K562 (cell line): ENCODE measurements around the gene PTPN14. TPM values are rescaled to one million over a fixed set of nuclear protein-coding genes. Genes with fewer than 3 reads are reported as not detected.

Source experiments
- ATAC-seq: fragments of 200-7000 bp; cut with Tn5 transposase; 3 replicates; pipeline ENCODE4 v1.9.1; 2020; ENCODE audit warnings: moderate library complexity
- BruUV-seq: library from RNA; stranded (reverse); fragments of 400-500 nt; replicated peaks from 2 replicates; lab custom pipeline; 2021; lab: Mats Ljungman, UMichigan
- CTCF ChIA-PET: fragments of 300-600 bp; formaldehyde crosslinking; extraction: SDS; loops from one replicate; lab custom pipeline; 2021; ENCODE audit warnings: low intra/inter-chr PET ratio; lab: Yijun Ruan, JAX
- POLR2A ChIA-PET: fragments of 300-600, 350-650 bp; sonication (Branson Sonifier 250); formaldehyde crosslinking; extraction: SDS; loops from one replicate; lab custom pipeline; 2021; ENCODE audit warnings: antibody characterized with exemption, inconsistent platforms; lab: Yijun Ruan, JAX
- DNase-seq, 4 experiments: peaks; one replicate each; pipeline versions ENCODE4 v3.0.0 to v3.0.0-alpha.2; 2011 to 2018; ENCODE audit warnings: low spot score in 3 of 4, mixed read lengths in 3 of 4; ENCODE audit errors: extremely low read depth in 1 of 4
- FAIRE-seq: peaks from 2 replicates; lab custom pipeline; 2011; peaks lifted over from hg19 to GRCh38; lab: Jason Lieb, UNC
- H2AFZ ChIP-seq: 2 replicates; pipeline ENCODE4 v1.6.0; 2011; ENCODE audit warnings: low read depth, low read length, control low read depth, inconsistent platforms
- H3K27ac ChIP-seq: fragments of 200-600 bp; 3 replicates; pipeline ENCODE4 v1.8.0; 2011; ENCODE audit warnings: low read depth, mild to moderate bottlenecking, control low read depth, inconsistent platforms, low read length, moderate library complexity, mixed read lengths; ENCODE audit errors: extremely low read depth
- H3K27me3 ChIP-seq, 2 experiments: fragments of 300-600 bp in 1 of 2; 2 replicates in 1 of 2; 3 replicates in 1 of 2; pipeline versions ENCODE4 v1.6.0 to v1.8.0; 2011; ENCODE audit warnings: inconsistent platforms in 2 of 2, low read length in 2 of 2, mild to moderate bottlenecking in 1 of 2, mixed read lengths in 1 of 2, moderate library complexity in 1 of 2; ENCODE audit not compliant: control insufficient read depth in 2 of 2, insufficient read depth in 2 of 2
- H3K36me3 ChIP-seq: fragments of 300-600 bp; 3 replicates; pipeline ENCODE4 v1.8.0; 2011; ENCODE audit warnings: mild to moderate bottlenecking, low read length, inconsistent platforms; ENCODE audit not compliant: control insufficient read depth, insufficient read depth
- H3K4me1 ChIP-seq, 2 experiments: fragments of 200-600 bp in 1 of 2; replicated peaks in 1 of 2; 2 replicates in 1 of 2; 3 replicates in 1 of 2; pipeline versions ENCODE4 v1.5.1 to v1.8.0; 2011; ENCODE audit warnings: inconsistent platforms in 2 of 2, low read length in 2 of 2, mild to moderate bottlenecking in 1 of 2, mixed read lengths in 1 of 2, moderate library complexity in 1 of 2; ENCODE audit not compliant: control insufficient read depth in 2 of 2, insufficient read depth in 2 of 2
- H3K4me2 ChIP-seq: 2 replicates; pipeline ENCODE4 v1.6.1; 2011; ENCODE audit warnings: low read length, control low read depth, inconsistent platforms, mixed read lengths; ENCODE audit not compliant: insufficient read depth
- H3K4me3 ChIP-seq: fragments of 200-600 bp; sonication (generic), shearing (Covaris generic); 2 replicates; pipeline ENCODE4 v1.5.1; 2016; ENCODE audit warnings: control low read depth, inconsistent platforms
- H3K79me2 ChIP-seq: fragments of 200-600 bp; 3 replicates; pipeline ENCODE4 v1.8.0; 2011; ENCODE audit warnings: low read length, inconsistent platforms; ENCODE audit not compliant: control insufficient read depth, insufficient read depth
- H3K9ac ChIP-seq, 2 experiments: 2 replicates each; pipeline versions ENCODE4 v1.6.0 to v1.6.1; 2011; ENCODE audit warnings: low read depth in 2 of 2, low read length in 2 of 2, control low read depth in 1 of 2, inconsistent platforms in 1 of 2, mild to moderate bottlenecking in 1 of 2, mixed read lengths in 1 of 2; ENCODE audit not compliant: insufficient read depth in 1 of 2
- H3K9me1 ChIP-seq: one replicate; pipeline ENCODE4 v1.6.0; 2011; ENCODE audit warnings: inconsistent platforms, mild to moderate bottlenecking, low read length, moderate library complexity; ENCODE audit not compliant: control insufficient read depth, insufficient read depth
- H3K9me3 ChIP-seq: replicated peaks from 2 replicates; pipeline ENCODE4 v1.5.1; 2011; ENCODE audit warnings: low read depth, low read length, inconsistent platforms; ENCODE audit not compliant: control insufficient read depth, insufficient read depth
- H4K20me1 ChIP-seq: replicated peaks from 2 replicates; pipeline ENCODE4 v1.6.1; 2011; ENCODE audit warnings: low read length, inconsistent platforms, mixed read lengths; ENCODE audit not compliant: control insufficient read depth, insufficient read depth
- CLOCK ChIP-seq: fragments of 250-450 bp; sonication (Bioruptor Pico); IDR thresholded peaks from 2 replicates; pipeline ENCODE4 v1.4.0; 2020; ENCODE audit warnings: mild to moderate bottlenecking, moderate library complexity, borderline replicate concordance
- FOXP1 ChIP-seq: sonication (generic); formaldehyde crosslinking; IDR thresholded peaks from 2 replicates; pipeline ENCODE4 v1.8.0; 2022; ENCODE audit warnings: mild to moderate bottlenecking, missing genetic modification reagents
- GMEB1 ChIP-seq: fragments of 250-450 bp; sonication (Bioruptor Pico); IDR thresholded peaks from 2 replicates; pipeline ENCODE4 v1.4.0; 2020; ENCODE audit warnings: mild to moderate bottlenecking
- HMG20B ChIP-seq: fragments of 250-450 bp; sonication (Bioruptor Pico); IDR thresholded peaks from 2 replicates; pipeline ENCODE4 v1.5.0; 2021; ENCODE audit warnings: mild to moderate bottlenecking
- HNRNPK ChIP-seq: fragments of 200-400 bp; formaldehyde crosslinking; IDR thresholded peaks from one replicate; pipeline ENCODE4 v1.6.1; 2018; ENCODE audit warnings: mild to moderate bottlenecking, low read depth, low read length; ENCODE audit not compliant: poor library complexity, severe bottlenecking
- NKRF ChIP-seq: fragments of 450-650 bp; IDR thresholded peaks from 2 replicates; pipeline ENCODE4 v1.6.1; 2016; ENCODE audit warnings: borderline replicate concordance
- RHOXF2B ChIP-seq: fragments of 250-450 bp; sonication (Bioruptor Pico); conservative IDR thresholded peaks from 2 replicates; pipeline ENCODE4 v1.5.1; 2021
- TCF7L2 ChIP-seq: fragments of 150-350 bp; IDR thresholded peaks from 2 replicates; pipeline ENCODE4 v1.6.1; 2016; ENCODE audit warnings: low read depth, mild to moderate bottlenecking, low read length, moderate library complexity
- WGBS: fragments of 100-300 bp; shearing (Covaris generic); methylation state at CpG from one replicate; pipeline ENCODE4 v1.1.6; 2016; ENCODE audit warnings: low coverage, mixed read lengths; ENCODE audit not compliant: insufficient coverage; ENCODE audit errors: missing lambda C conversion rate; 5-methylcytosine and 5-hydroxymethylcytosine counted together
- in situ Hi-C: fragments of 300-500 bp; cut with MboI; formaldehyde crosslinking; loops from 4 replicates; pipeline ENCODE4 v1.15.0; 2018; ENCODE audit warnings: inconsistent platforms, mixed read lengths
- intact Hi-C: fragments of 100-400 bp; cut with micrococcal nuclease; formaldehyde crosslinking; loops from 2 replicates; pipeline ENCODE4 v1.14.2; 2022
- polyA plus RNA-seq, 8 experiments: library from polyadenylated mRNA; depleted of rRNA in 4 of 8; stranded (reverse) in 5 of 8; unstranded in 3 of 8; fragments of >200 nt; fragmentation: Nextera tagmentation in 2 of 8; fragmentation: Illumina TruSeq in 1 of 8; extraction: Ambion mirVana in 2 of 8; extraction: Trizol in 1 of 8; gene quantifications; 2 replicates each; pipeline versions ENCODE4 v1.2.1 to v1.2.3, GENCODE V29; 2011 to 2014; ENCODE audit warnings: inconsistent platforms in 1 of 8, missing spikeins in 1 of 8
- total RNA-seq, 7 experiments: library from RNA; depleted of rRNA in 6 of 7; stranded (reverse); fragments of >200 nt in 6 of 7; fragmentation: Illumina TruSeq in 2 of 7; extraction: Trizol in 2 of 7; gene quantifications; 2 replicates each; pipeline versions ENCODE4 v1.2.1 to v1.2.3, GENCODE V29; 2011 to 2021; ENCODE audit warnings: low replicate concordance in 1 of 7

PTPN14 gene
- total and polyA plus RNA-seq, 9 of the 15 experiments (the other 6 are each of a cell fraction or from before 2014, with no cell fraction given), result 0.01 to 0.29 (median 0.04) TPM; not detected in 6

GRCh38 chr1:214417545-214418210, 133.7 kb downstream of the PTPN14 start:
- no peaks in the 10 kb centered on the region for H3K79me2 ChIP-seq
- H3K27ac ChIP-seq, result no peak overlapping the region
- no peak overlapping the region for H3K4me2 ChIP-seq
- BruUV-seq, result no TSS peak
- no peak overlapping the region for H3K4me3 ChIP-seq
- no peak for TF ChIP-seq FOXP1
- no peak for TF ChIP-seq RHOXF2B (CRISPR knock-in tag)
- intact Hi-C loops, result no loop called here
- no peak overlapping the region for H2AFZ ChIP-seq
- FAIRE-seq, result no peak
- H3K36me3 ChIP-seq, result no peaks in the 10 kb centered on the region
- H3K27me3 ChIP-seq, result peaks cover 2 to 11% of the 10 kb centered on the region in 2 experiments; a peak in 4 of 5 replicates
- no peaks in the 10 kb centered on the region for H3K9me3 ChIP-seq
- no peak for DNase-seq
- CTCF ChIA-PET, result no interaction called here
- no peak overlapping the region for H3K9ac ChIP-seq
- in situ Hi-C loops, result no loop called here
- no peaks in the 10 kb centered on the region for H4K20me1 ChIP-seq
- H3K4me1 ChIP-seq, result peaks cover 0 to 14% of the 10 kb centered on the region in 2 experiments; a peak in 2 of 5 replicates
- ATAC-seq, result no peak
- H3K9me1 ChIP-seq, result no peaks in the 10 kb centered on the region
- WGBS, result 9% methylated on average over 9 of the region's 9 CpGs
- POLR2A ChIA-PET, result no interaction called here

DNA sequence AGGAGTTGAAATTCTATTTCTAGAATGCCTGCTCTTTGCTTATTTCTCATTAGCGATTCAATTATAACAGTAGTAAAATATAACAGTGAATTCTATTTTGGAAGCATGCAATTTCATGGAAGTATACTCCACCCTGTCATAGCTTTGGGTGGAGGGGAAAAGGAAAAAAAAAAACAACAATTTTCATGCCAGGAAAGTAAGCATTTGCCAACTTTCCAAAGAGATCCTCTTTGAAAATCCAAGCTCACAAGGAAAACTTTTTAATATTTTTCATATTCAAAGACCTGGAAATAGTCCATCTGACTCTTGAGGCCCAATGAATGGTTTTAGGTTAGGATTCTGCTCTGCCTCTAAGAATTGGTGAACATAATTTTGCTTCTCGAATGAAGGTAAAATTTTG, 134.5 kb downstream of the PTPN14 start:
- ChIA-PET POLR2A (no interaction called here), CTCF (no interaction called here)
- in situ Hi-C loops (no loop called here), intact Hi-C loops (no loop called here)
- no peaks in the 10 kb centered on the region for H3K9me3 ChIP-seq
- DNase-seq (no peak), ATAC-seq (no peak), FAIRE-seq (no peak)
- WGBS, result 0% methylated on average over 2 of the region's 2 CpGs
- no peak overlapping the region for H3K4me3 ChIP-seq
- no peaks in the 10 kb centered on the region for H3K36me3 ChIP-seq
- H3K9ac ChIP-seq, result no peak overlapping the region
- no TSS peak for BruUV-seq
- H3K4me1 ChIP-seq, result peaks cover 0 to 14% of the 10 kb centered on the region in 2 experiments; a peak in 2 of 5 replicates
- H4K20me1 ChIP-seq, result no peaks in the 10 kb centered on the region
- H3K79me2 ChIP-seq, result no peaks in the 10 kb centered on the region
- no peak overlapping the region for H3K4me2 ChIP-seq
- no peaks in the 10 kb centered on the region for H3K9me1 ChIP-seq
- H2AFZ ChIP-seq, result no peak overlapping the region
- H3K27ac ChIP-seq, result no peak overlapping the region
- peaks cover 2 to 10% of the 10 kb centered on the region in 2 experiments; a peak in 4 of 5 replicates for H3K27me3 ChIP-seq
- TF ChIP-seq NKRF, result no peak
- TF ChIP-seq HNRNPK, result no peak
- TF ChIP-seq GMEB1, result no peak
- TF ChIP-seq TCF7L2, result no peak
- TF ChIP-seq HMG20B, result no peak
- TF ChIP-seq CLOCK (CRISPR knock-in tag), result no peak
